CD4-positive, alpha-beta T cell (primary cell): ENCODE measurements around the gene MLXIPL. TPM values are rescaled to one million over a fixed set of nuclear protein-coding genes. Genes with fewer than 3 reads are reported as not detected.
"Not testable (repeated sequence)": the region's sequence is repeated elsewhere in the genome, so short reads cannot be mapped to it uniquely, and the experiment has no call there.

ENCODE experiments used
- ATAC-seq: fragments of 200-7000 bp; cut with Tn5 transposase; one replicate; pipeline ENCODE4 v1.10.0; 2022; ENCODE audit warnings: mild to moderate bottlenecking; ENCODE audit not compliant: poor library complexity
- CTCF ChIA-PET: fragments of 350-600 bp; sonication (Branson Sonifier 250); formaldehyde crosslinking; loops from one replicate; lab custom pipeline; 2021; ENCODE audit warnings: antibody characterized with exemption, inconsistent platforms; lab: Charles Lee
- POLR2A ChIA-PET: fragments of 350-600 bp; sonication (Branson Sonifier 250); formaldehyde crosslinking; loops from one replicate; lab custom pipeline; 2021; ENCODE audit warnings: antibody characterized with exemption, inconsistent platforms; lab: Charles Lee
- DNase-seq, 14 experiments: peaks; one replicate each; pipeline ENCODE4 v3.0.0-alpha.2; 2013 to 2020; ENCODE audit warnings: mixed read lengths in 2 of 14
- H3K27ac ChIP-seq, 2 donors: one replicate each; pipeline versions ENCODE4 v1.5.1 to v1.7.0; 2013; ENCODE audit warnings: low read length in 2 of 2, low read depth in 1 of 2, mild to moderate bottlenecking in 1 of 2
- H3K27me3 ChIP-seq, 2 experiments: 1 replicate in 1 of 2; 2 replicates in 1 of 2; pipeline versions ENCODE4 v1.6.1 to v1.7.0; 2013; ENCODE audit warnings: low read length in 2 of 2, control low read depth in 1 of 2, mild to moderate bottlenecking in 1 of 2, moderate library complexity in 1 of 2; ENCODE audit not compliant: insufficient read depth in 2 of 2, control insufficient read depth in 1 of 2
- H3K36me3 ChIP-seq: one replicate; pipeline ENCODE4 v1.6.1; 2013; ENCODE audit warnings: low read length, control low read depth; ENCODE audit not compliant: insufficient read depth
- H3K4me1 ChIP-seq: one replicate; pipeline ENCODE4 v1.6.1; 2013; ENCODE audit warnings: low read length, control low read depth; ENCODE audit not compliant: insufficient read depth
- H3K4me3 ChIP-seq: one replicate; pipeline ENCODE4 v1.5.1; 2013; ENCODE audit warnings: mild to moderate bottlenecking, low read length, moderate library complexity
- H3K9me3 ChIP-seq, 2 experiments: 1 replicate in 1 of 2; 2 replicates in 1 of 2; pipeline versions ENCODE4 v1.6.1 to v1.7.0; 2013; ENCODE audit warnings: low read length in 2 of 2, mild to moderate bottlenecking in 2 of 2, control low read depth in 1 of 2, moderate library complexity in 1 of 2; ENCODE audit not compliant: control insufficient read depth in 1 of 2, insufficient read depth in 1 of 2
- H3K27ac Mint-ChIP-seq: one replicate; pipeline ENCODE4 v1.8.0; 2020; ENCODE audit warnings: mixed read lengths
- H3K27me3 Mint-ChIP-seq: one replicate; pipeline ENCODE4 v1.8.0; 2021; ENCODE audit warnings: mixed read lengths
- H3K36me3 Mint-ChIP-seq: one replicate; pipeline ENCODE4 v1.8.0; 2021; ENCODE audit warnings: low read depth, mixed read lengths
- H3K4me1 Mint-ChIP-seq: one replicate; pipeline ENCODE4 v1.8.0; 2021; ENCODE audit warnings: low read depth, mixed read lengths
- H3K4me3 Mint-ChIP-seq: one replicate; pipeline ENCODE4 v1.8.0; 2020; ENCODE audit warnings: mild to moderate bottlenecking, mixed read lengths
- H3K9me3 Mint-ChIP-seq: one replicate; pipeline ENCODE4 v1.8.0; 2020; ENCODE audit warnings: mixed read lengths
- intact Hi-C, 2 experiments: fragments of 100-400 bp; cut with DNase I in 1 of 2; cut with micrococcal nuclease in 1 of 2; formaldehyde crosslinking; loops; one replicate each; pipeline versions ENCODE4 v1.15.1 to v1.9.0; 2023 to 2025; cut with DNase I, micrococcal nuclease
- total RNA-seq, 174 experiments: library from RNA in 2 of 174; stranded (reverse) in 2 of 174; gene quantifications; one replicate each; pipeline ENCODE4 v1.2.3 and lab custom pipeline; 2021 to 2026
- TF ChIP-seq, protein P1 (sequence below): fragments of 200-600 bp; IDR thresholded peaks from one replicate; pipeline ENCODE4 v1.8.0; 2022; ENCODE audit warnings: antibody characterized with exemption, mild to moderate bottlenecking

Gene MLXIPL
- total RNA-seq, 2 experiments from 2014 or later = not detected

DNA sequence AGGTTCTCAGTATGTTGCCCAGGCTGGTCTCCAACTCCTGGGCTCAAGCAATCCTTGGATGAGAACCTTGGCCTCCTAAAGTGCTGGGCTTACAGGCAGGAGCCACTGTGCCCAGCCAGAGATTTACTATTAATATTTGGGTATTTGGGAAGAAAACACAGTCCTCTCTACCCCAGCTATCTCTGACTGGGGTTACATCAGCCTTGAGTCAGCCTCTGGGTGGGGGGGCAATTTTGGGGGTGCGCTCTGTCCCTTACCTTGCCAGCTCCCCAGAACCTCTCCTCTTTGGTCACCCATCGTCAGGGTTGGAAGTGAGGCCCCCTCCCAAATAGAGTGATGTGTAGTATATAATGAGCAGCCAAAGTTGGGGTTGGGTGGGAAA, 1.8 kb downstream of the MLXIPL start:
- Histone ChIP-seq H3K9me3 (peaks cover 0 to 13% of the 10 kb centered on the region in 2 experiments), H3K4me1 (peaks cover 16% of the 10 kb centered on the region), H3K4me3 (no peak overlapping the region), H3K27ac (no peak overlapping the region), H3K27me3 (peaks cover 36 to 39% of the 10 kb centered on the region in 2 experiments), H3K36me3 (no peaks in the 10 kb centered on the region)
- Mint-ChIP-seq H3K4me1 (peaks cover 13% of the 10 kb centered on the region), H3K9me3 (no peaks in the 10 kb centered on the region), H3K27me3 (peaks cover 55% of the 10 kb centered on the region), H3K27ac (no peak overlapping the region), H3K36me3 (no peaks in the 10 kb centered on the region), H3K4me3 (peak overlapping the region; percentile 34)
- TF ChIP-seq, protein P1, sequence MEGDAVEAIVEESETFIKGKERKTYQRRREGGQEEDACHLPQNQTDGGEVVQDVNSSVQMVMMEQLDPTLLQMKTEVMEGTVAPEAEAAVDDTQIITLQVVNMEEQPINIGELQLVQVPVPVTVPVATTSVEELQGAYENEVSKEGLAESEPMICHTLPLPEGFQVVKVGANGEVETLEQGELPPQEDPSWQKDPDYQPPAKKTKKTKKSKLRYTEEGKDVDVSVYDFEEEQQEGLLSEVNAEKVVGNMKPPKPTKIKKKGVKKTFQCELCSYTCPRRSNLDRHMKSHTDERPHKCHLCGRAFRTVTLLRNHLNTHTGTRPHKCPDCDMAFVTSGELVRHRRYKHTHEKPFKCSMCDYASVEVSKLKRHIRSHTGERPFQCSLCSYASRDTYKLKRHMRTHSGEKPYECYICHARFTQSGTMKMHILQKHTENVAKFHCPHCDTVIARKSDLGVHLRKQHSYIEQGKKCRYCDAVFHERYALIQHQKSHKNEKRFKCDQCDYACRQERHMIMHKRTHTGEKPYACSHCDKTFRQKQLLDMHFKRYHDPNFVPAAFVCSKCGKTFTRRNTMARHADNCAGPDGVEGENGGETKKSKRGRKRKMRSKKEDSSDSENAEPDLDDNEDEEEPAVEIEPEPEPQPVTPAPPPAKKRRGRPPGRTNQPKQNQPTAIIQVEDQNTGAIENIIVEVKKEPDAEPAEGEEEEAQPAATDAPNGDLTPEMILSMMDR = no peak
- intact Hi-C loops = no loop called here
- POLR2A ChIA-PET = no interaction called here
- ATAC-seq = no peak
- DNase-seq = no peak
- CTCF ChIA-PET = interaction anchor here (0.6 kb wide), 1 partner anchor 124 kb away, joined by 3 read pairs; no protein-coding TSS in a partner anchor

DNA sequence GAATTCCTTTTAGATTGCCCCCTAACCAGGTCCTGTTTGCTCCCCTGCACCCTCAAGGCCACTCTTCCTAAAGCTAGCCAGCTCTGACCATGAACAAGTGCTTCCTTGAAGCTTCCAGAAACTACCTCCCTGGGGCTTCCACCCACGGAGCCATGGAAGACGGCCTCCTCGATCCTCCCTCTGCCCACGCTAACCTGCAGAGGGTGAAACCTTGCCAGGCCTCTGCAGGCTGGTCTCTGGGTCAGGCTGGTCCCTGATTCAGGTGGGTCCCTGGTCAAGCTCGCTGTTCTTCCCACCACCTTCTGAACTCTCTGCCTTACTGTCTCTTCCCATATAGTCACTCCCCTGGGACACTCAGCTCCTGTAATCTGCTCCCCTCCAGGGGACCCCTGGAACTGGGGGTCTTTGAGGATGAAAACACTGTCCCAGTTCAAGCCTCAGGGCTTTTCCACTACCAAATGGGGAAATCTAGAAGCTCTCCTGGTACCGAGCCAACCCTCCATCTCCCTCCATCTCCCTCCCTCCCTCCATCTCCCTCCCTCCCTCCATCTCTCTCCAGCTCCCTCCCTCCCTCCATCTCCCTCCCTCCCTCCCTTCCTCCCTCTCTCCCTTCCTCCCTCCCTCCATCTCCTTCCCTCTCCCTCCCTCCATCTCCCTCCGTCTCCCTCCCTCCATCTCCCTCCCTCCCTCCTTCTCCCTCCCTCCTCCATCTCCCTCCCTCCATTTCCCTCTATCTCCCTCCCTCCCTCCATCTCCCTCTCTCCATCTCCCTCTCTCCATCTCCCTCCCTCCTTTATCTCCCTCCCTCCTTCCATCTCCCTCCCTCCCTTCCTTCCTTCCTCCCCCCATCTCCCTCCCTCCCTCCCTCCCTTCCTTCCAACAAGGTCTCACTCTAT, 2.9 kb downstream of the MLXIPL start:
- peaks cover 48% of the 10 kb centered on the region for H3K27me3 Mint-ChIP-seq
- H3K9me3 Mint-ChIP-seq = no peaks in the 10 kb centered on the region
- intact Hi-C loops = no loop called here
- ChIA-PET CTCF (interaction anchor here (1.3 kb wide), 1 partner anchor 14 kb away, joined by 5 read pairs; no protein-coding TSS in a partner anchor), POLR2A (no interaction called here)
- ATAC-seq (no peak), DNase-seq (no peak)
- Histone ChIP-seq H3K4me3 (no peak overlapping the region), H3K36me3 (no peaks in the 10 kb centered on the region), H3K27ac (no peak overlapping the region), H3K9me3 (peaks cover 0 to 13% of the 10 kb centered on the region in 2 experiments), H3K4me1 (peaks cover 16% of the 10 kb centered on the region), H3K27me3 (peaks cover 32% of the 10 kb centered on the region in 2 experiments)
- H3K36me3 Mint-ChIP-seq = no peaks in the 10 kb centered on the region
- H3K4me3 Mint-ChIP-seq = no peak overlapping the region
- TF ChIP-seq, protein P1 = no peak
- peaks cover 13% of the 10 kb centered on the region for H3K4me1 Mint-ChIP-seq
- H3K27ac Mint-ChIP-seq = no peak overlapping the region

DNA sequence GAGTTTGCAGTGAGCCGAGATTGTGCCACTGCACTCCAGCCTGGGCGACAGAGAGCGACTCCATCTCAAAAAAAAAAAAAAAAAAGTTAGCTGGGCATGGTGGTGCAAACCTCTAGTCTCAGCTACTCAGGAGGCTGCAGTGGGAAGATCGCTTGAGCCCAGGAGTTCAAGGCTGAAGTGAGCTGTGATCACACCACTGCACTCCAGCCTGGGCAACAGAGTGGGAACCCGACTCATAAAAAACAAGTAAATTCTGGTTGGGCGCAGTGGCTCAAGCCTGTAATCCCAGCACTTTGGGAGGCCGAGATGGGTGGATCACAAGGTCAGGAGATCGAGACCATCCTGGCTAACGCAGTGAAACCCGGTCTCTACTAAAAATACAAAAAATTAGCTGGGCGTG, 4.9 kb downstream of the MLXIPL start:
- H3K9me3 ChIP-seq, H3K27ac ChIP-seq, H3K36me3 Mint-ChIP-seq, ATAC-seq, POLR2A ChIA-PET, H3K4me3 Mint-ChIP-seq, intact Hi-C loops, H3K27ac Mint-ChIP-seq, H3K36me3 ChIP-seq, DNase-seq, H3K9me3 Mint-ChIP-seq, CTCF ChIA-PET, H3K4me3 ChIP-seq: not testable (repeated sequence)
- Histone ChIP-seq H3K4me1 (peaks cover 16% of the 10 kb centered on the region), H3K27me3 (peaks cover 22% of the 10 kb centered on the region in 2 experiments)
- Mint-ChIP-seq H3K27me3 (peaks cover 33% of the 10 kb centered on the region), H3K4me1 (peaks cover 13% of the 10 kb centered on the region)
